GM19468 (cell line): ENCODE measurements around the gene ATP23.

Experiments
- ATAC-seq: cut with Tn5 transposase; IDR thresholded peaks from one replicate; pipeline ENCODE4 v1.9.1; 2021; ENCODE audit warnings: mild to moderate bottlenecking, moderate library complexity, moderate number of reproducible peaks; ENCODE audit not compliant: unreplicated experiment; ENCODE audit errors: extremely low read depth

The ATP23 gene

GRCh38 chr12:57941165-57941894 is at the start of gene ATP23:
ATP23 (plus strand) TSS chr12:57941567; CDS start chr12:57941702, 135 bp downstream.
- peak; percentile 91 for ATAC-seq

GRCh38 chr12:57892232-57892972 is 49.0 kb upstream of the ATP23 start:
- ATAC-seq = no peak

- no peak for ATAC-seq
Measured at GRCh38 chr12:57893431-57894353, 47.7 kb upstream of the ATP23 start.

GRCh38 chr12:57894399-57895292 is 46.7 kb upstream of the ATP23 start:
- ATAC-seq = no peak

- ATAC-seq = no peak
Measured at GRCh38 chr12:57895389-57896114, 45.8 kb upstream of the ATP23 start.

GRCh38 chr12:57896115-57896433 is 45.3 kb upstream of the ATP23 start:
- ATAC-seq = no peak

- no peak for ATAC-seq
Measured at GRCh38 chr12:57896434-57897201, 44.7 kb upstream of the ATP23 start.

- no peak for ATAC-seq
Measured at GRCh38 chr12:57897286-57897974, 43.9 kb upstream of the ATP23 start.

GRCh38 chr12:57898308-57898970 is 42.9 kb upstream of the ATP23 start:
- no peak for ATAC-seq

- ATAC-seq = peak; percentile 69
Measured at GRCh38 chr12:57899010-57899662, 42.2 kb upstream of the ATP23 start.

GRCh38 chr12:57902478-57902969 is 38.8 kb upstream of the ATP23 start:
- no peak for ATAC-seq

GRCh38 chr12:57904426-57904825 is 36.9 kb upstream of the ATP23 start:
- no peak for ATAC-seq

GRCh38 chr12:57904848-57905811 is 36.2 kb upstream of the ATP23 start:
- ATAC-seq = peak; percentile 51

- ATAC-seq = no peak
Measured at GRCh38 chr12:57905812-57906475, 35.4 kb upstream of the ATP23 start.

- ATAC-seq = no peak
Measured at GRCh38 chr12:57906821-57907220, 34.5 kb upstream of the ATP23 start.
